HG02852 (cell line): Measurements from ENCODE around the gene TRAPPC1.

Source experiments
- ATAC-seq: cut with Tn5 transposase; IDR thresholded peaks from one replicate; pipeline ENCODE4 v1.9.1; 2021; ENCODE audit warnings: mild to moderate bottlenecking, moderate library complexity; ENCODE audit not compliant: unreplicated experiment

The TRAPPC1 gene

DNA sequence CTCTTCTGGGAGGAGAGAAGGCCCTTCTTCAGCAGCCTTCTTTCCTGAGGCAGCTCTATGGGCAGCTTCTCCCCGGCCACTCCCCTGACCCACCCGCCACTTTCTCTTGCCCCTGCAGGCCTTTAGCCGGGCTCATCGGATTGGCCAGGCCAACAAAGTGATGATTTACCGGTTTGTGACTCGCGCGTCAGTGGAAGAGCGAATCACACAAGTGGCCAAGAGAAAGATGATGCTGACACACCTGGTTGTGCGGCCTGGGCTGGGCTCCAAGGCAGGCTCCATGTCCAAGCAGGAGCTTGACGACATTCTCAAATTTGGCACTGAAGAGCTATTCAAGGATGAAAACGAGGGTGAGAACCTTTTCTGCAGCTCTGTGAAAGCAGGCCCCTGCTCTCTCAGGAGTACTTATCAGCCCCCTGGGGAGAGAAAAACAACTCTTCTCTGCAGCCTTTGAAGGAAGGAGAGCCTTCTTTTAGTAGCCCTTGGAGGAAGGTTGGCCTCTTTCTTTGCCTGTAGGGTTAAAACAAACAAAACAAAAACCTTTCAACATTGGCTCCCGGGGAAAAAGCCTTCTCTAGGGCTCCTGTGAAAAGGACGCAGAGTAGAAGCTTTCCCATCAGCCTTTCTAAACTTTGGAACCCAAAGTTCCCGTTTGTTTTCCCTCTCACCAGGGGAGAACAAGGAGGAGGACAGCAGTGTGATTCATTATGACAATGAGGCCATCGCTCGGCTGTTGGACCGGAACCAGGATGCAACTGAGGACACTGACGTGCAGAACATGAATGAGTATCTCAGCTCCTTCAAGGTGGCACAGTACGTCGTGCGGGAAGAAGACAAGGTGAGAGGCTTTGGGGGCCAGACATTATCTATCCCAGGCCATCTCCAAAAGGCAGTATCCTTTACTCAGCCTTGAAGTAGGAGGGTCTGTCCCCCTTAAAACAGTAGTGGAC, 28.3 kb downstream of the TRAPPC1 start:
- no peak for ATAC-seq

DNA sequence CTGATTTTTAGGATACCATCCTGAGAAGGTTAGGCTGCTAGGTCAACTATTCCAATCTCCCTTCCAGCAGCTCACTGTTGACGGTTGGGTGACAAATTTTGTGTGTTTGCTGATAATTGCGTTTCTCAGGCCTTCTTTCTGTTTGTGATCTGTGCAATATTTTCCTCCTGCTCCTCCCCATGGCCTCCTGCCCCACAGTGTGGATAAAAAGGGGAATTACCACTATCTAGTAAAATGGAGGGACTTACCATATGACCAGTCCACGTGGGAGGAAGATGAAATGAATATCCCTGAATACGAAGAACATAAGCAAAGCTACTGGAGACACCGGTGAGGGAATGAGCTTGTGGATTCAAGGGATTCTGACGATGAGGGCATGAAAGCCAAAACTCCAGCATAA, 34.0 kb downstream of the TRAPPC1 start:
- no peak for ATAC-seq

DNA sequence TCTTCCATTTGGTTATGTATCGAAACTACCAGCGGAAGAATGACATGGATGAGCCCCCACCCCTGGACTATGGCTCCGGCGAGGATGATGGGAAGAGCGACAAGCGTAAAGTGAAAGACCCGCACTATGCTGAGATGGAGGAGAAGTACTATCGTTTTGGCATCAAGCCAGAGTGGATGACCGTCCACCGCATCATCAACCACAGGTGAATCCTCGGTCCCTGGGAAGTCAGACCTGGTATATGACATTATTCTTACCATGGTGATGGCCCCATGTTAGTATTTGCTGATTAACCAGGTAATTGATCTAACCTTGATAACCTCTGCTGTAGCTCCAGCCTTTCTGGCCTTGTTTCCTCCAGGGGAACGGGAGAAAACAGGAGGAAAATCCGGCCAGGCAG, 34.7 kb downstream of the TRAPPC1 start:
- ATAC-seq = no peak

DNA sequence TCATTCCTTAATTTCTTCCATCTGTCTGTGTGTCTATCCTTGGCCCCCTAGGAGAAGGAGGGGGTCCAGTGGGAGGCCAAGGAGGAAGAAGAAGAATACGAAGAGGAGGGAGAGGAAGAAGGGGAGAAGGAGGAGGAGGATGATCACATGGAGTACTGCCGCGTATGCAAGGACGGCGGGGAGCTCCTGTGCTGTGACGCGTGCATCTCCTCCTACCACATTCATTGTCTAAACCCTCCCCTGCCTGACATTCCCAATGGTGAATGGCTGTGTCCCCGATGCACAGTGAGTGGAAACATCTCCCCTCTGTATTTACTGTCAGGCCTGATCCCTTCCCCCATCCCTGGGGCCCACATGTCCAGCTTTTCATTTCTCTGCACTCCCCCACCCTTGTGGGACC, 36.9 kb downstream of the TRAPPC1 start:
- no peak for ATAC-seq

DNA sequence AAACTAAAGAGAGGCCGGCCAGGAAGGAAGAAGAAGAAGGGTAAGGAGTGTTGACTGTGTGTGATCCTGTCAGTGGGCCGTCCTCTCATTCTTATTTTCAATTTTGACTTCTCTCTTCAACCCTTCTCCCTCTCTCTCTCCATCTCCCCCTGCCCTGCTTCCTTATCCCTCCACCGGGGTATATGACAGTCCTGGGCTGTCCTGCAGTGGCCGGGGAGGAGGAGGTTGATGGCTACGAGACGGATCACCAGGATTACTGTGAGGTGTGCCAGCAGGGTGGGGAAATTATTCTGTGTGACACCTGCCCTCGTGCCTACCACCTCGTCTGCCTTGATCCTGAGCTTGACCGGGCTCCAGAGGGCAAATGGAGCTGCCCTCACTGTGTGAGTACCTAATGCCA, 37.5 kb downstream of the TRAPPC1 start:
- ATAC-seq = no peak

DNA sequence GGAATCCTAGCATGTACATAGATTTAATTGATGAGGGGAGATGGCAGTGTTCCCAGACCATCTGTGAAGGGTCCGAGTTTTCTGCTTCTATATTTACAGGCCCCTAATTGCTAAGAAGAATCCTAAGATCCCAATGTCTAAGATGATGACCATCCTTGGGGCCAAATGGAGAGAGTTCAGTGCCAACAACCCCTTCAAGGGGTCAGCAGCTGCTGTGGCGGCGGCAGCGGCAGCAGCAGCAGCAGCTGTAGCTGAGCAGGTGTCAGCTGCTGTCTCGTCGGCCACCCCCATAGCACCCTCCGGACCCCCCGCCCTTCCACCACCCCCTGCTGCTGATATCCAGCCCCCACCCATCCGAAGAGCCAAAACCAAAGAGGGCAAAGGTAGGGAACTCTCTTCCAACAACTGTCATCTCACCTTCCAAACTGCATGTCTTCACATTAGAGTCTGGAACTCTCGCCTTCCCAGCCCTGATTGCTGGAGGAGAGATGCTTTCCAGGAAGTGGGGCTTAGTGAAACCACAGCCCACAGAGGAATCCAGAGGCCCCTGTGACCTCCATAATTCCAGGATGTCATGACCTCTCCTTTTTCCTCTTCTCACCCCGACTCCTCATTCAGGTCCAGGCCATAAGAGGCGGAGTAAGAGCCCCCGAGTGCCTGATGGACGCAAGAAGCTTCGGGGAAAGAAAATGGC, 38.4 kb downstream of the TRAPPC1 start:
- no peak for ATAC-seq

DNA sequence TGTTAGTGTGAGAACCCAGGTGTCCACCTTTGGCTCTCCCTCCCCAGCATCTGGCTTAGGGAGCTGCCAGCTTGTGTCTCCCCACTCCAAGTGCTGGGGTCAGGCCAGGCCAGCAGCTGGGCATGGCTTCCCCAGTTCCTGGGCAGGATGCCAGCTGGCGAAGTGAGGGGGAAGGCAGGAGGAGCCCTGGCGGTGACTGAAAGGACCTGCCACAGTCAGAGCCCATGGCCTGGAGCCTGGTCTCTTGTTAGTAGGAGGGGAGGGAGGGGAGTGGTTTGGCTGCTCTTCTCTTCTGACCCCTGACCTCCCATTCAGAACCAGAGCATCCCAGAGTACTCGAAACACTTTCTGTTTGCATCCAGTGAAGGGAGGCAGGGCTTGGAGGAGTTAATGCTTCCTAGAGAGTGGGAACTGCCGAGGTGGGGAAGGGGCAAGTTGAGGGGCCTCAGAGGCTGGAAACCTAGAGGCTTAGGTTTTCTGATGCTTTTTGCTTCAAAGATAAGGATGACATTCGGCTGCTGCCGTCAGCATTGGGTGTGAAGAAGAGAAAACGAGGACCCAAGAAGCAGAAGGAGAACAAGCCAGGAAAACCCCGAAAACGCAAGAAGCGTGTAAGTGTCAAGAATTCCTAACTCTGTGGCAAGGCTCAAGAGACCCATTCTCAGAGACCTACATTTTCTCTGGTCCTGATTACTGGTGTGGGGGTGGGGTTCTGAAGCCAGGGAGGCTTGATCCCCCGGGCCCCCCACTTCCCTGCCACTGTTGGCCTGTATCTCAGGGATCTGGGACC, 42.4 kb downstream of the TRAPPC1 start:
- ATAC-seq = no peak

DNA sequence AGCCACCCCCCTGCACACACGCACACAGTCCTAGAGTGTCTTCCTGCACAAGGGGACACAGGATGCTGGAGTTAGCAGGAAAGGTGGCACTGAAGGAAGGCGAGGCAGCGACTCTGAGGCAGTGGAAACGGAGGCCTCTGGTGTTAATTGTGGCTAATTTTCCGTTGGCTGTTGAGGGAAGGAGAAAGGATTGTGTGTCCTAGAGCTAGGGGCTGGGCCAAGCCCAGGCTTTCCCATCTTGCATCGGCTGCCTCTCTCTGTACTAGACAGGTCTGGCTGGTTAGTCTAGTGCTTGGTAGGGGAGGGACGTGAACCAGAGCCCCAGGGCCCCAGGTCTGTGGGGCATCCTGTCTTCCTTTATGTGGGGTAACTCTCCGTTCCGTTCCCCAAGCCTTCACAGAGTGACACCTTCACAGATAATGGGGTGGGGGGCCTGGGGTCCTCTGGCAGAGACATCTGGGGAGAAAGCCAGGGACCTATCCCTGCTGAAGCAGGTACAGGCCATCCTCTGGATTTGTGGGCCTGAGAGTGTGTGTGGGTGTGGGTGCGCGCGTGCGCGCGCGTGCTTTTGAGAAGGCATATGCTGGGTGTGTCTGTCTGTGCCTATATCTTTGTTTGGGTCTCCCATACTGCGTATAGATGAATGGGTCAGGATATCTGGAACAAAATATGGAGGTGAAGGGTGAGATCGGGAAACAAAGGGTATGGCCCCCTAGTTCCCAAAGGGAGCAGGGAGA, 43.4 kb downstream of the TRAPPC1 start, which contains the start of gene CHD3:
TSS of gene CHD3 (plus strand) at position 606 of the 737 bp plus-strand sequence. CDS start 212 bp downstream, outside the sequence.
- no peak for ATAC-seq

DNA sequence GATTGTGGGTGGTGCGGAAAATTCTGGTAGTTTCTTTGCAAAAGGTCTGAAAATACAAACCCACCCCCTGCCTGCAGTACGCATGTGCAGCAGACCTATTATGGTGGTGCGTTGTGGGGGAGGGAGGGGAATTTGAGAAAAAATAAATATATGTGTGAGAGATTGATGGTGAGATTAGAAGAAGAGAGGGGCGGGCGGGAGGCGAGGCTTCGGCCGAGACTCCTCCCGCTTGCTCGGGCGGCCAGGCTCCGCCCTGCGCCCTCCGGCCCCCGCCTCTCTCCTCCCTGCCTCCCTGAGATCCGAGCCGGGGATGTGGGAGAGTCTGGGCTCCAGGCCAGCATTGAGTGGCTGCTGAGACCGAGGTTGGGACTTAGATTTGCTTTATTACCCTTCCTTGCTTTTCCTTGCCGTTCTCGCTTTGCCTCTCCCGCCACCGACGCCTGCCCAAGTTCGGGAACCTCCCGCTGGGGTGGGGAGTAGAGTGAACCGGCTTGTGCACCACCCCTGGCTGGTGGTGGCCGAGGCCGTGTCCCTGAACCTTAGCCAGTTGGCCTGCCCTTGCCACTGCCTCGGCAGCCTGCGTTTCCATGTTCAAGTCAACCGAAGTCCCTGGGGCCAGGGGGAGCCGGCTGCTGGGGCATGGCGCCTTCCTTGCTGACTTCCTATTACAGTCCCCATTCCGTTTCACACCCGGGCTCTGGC, 44.1 kb downstream of the TRAPPC1 start:
- peak; percentile 59 for ATAC-seq

DNA sequence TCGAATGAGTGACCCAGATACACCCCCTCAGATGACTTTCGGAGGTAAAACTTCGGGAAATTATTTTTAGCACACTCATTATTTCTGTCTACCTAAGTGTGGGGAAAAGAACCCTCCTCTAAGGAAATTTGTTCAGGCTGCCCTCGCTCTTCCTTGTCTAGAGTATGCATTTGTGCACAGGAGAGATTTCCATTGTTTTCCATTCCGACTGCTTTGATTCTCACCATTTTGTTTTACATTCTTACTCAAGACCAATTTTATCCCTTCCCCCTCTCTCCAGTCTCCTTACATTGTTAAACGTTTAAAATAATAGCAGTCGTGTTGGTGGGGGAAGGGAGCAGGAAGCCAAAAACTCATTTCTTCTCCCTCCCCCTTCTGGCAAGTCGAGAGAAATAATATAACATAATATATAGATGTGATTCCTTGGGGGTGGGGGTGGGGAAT, 44.7 kb downstream of the TRAPPC1 start:
- no peak for ATAC-seq

DNA sequence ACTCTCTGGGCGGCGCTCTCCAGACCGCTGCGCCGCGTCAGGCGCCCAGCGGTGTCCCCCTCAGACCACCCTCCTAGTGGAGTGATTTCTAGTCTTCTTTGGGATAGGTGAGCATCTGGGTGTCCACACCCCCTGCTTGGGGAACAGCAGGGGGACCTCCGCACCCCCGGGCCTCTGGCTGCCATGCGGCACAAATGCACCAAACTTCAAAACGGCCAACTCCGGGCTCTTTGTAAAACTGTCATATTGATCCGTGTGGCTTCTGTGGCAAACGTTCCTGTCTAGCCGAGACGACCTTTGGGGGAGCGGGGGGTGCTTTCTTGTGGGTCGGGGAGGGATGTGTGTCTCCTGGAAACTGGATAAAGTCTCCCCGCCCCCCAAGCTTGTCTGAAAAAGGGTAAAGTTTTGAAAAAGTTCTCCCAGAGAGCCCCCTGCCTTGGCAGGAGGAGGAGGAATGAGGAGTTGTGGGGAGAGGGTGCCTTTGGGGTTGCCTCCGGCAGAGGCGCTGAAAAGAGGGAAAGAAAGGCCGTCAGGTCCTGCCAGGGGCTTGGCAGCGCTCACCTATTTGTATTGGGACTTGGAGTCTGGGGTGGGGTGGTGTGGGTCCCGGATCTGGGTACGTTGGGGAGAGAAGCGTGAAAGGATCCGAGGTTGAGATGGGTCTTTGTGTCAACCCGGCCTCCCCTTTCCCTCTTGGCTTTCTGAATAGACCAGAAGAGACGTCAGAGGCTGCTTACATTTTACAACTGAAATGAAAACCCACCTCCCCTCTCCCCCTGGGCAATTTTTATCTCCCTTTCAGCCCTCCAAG, 45.3 kb downstream of the TRAPPC1 start:
- no peak for ATAC-seq

DNA sequence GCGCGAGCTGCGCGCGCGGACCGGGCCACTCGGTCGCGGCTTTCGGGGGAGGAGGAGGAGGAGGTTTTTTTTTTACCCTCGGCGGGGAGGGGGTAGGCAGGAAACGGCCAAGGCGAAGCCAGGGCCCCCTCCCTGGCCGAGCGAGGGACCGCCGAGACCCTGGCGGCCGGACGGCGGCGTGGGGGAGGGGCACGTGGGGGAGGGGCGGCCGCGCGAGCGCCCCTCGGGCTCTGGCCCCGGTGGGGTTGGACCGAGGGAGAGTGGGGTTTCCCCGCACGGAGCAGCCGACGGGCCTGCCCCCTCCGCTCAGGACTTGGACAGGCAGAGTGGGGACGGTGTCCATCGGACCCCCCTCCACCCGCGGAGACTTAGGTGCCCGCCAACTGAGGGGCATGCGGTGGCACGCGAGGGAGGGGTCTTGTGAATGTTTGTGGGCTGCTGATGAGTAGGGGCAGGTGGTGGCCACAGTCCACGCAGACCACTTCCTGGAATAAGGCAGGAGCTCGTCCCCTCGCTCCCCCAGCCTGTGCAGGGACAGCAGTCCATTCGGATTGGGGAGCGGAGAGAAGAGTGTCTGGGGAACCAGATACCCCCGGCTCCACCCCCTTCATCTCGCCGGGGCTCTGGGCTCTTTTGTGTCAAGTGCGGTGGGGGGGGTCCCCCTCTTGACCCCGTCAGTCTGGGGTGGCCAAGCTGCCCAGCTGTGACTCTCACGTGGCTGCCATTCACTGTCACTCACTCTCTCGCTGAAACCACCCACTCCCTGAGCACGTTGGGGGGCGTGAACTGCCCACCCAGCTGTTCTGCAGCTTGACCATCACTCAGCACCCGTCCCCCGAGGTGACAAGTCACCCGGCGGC, 46.1 kb downstream of the TRAPPC1 start:
- no peak for ATAC-seq

DNA sequence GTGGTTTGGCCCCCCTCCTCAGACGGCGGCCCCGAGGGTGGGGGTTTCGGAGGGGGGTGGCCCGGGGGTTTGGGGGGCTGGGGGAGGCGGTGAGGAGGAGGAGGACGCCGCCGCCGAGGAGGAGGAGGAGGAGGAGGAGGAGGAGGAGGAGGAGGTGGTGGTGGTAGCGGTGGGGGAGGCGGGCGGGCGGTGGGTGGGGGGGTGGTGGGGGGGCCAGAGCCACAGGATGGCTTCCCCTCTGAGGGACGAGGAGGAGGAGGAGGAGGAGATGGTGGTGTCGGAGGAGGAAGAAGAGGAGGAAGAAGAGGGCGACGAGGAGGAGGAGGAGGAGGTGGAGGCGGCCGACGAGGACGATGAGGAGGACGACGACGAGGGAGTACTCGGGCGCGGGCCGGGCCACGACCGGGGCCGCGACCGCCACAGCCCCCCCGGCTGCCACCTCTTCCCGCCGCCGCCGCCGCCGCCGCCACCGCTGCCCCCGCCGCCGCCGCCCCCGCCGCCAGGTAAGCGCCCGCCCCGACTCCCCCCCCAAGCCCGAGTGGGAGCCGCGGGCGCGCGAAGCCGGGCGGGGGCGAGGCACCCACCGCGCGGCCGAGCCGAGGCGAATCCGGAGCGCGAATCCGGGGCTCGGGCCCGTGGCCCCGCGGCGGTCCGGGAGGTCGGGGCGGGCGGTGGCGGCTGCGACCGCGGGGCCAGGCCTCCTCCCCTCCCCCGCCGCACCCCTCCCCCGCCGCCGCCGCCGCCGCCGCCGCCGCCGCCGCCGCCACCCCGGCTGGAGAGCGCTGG, 47.0 kb downstream of the TRAPPC1 start:
- ATAC-seq = no peak

DNA sequence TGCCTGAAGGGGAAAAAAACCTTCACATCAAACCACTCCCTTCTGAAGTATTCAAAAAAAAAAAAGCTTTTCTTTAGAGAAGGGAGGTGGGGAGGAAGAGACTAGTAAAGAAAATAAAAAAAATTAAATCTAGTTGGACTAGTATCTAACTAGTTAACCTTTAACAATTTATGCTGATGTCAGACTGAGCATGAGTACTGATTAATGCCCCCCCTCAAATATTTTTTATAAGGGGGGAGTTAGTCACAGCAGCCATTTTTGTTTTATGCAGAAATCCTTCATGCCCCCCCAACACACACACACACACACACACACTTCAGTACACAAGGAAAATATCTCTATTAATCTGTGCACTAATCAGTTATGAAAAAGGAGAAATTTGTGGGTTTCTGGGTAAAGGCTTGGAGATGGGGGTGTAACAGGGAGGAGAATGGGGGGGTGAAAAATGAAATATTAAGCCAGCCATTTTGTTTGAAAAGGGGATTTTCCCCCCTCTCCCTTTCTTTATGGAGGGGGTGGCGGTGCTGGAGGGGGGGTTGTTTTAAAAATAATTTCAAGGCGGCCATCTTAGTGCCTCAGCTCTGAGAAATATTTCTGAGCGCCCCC, 47.9 kb downstream of the TRAPPC1 start:
- ATAC-seq = no peak

DNA sequence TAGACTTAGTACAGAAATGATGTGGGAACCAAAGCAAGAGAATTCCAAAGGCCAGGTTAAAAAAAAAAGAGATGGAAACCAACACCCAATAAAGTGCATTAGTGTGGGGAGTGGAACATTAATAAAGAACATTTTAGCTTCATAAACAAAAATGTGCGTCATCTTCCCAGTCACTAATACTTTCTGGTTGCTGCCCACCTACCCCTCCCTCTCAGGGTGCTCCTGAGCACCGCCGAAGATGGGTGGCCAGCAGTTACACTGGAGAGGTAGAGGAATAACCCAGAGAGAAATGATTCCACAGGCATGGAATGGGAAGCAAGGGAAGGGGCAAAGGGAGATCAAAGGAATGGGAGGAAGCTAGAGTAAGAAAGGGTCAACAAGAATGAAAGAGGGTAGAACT, 49.1 kb downstream of the TRAPPC1 start:
- ATAC-seq = no peak

DNA sequence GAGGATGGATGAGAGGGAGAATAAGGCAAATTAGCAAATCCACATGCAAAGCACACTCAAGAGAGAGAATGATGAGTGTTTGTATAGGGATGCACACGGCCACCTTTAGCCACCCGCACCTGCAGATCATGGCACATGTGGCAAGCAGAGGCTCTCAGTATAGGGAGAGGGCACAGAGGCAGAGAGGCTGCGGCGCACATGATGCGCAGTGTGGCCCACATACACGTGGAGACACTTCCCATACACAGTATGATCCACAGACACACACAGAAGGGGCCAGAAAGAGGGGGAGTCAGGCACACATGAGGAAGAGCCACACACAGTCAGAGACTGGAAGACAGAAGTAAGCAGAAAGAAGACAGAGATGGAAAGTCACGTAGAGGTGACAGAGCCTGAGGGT, 49.7 kb downstream of the TRAPPC1 start:
- no peak for ATAC-seq
